SK-N-SH (cell line): Measurements from ENCODE around the gene TGFBRAP1. TPM values are rescaled to one million over a fixed set of nuclear protein-coding genes. Genes with fewer than 3 reads are reported as not detected.

Source experiments
- CTCF ChIA-PET: fragments of 300-600, 350-600 bp; formaldehyde crosslinking; extraction: SDS; loops from one replicate; lab custom pipeline; 2021; lab: Yijun Ruan, JAX
- POLR2A ChIA-PET: fragments of 350-600 bp; sonication (Branson Sonifier 250); formaldehyde crosslinking; extraction: SDS; loops from one replicate; lab custom pipeline; 2020; ENCODE audit warnings: antibody characterized with exemption, inconsistent platforms; lab: Yijun Ruan, JAX
- DNase-seq: peaks from one replicate; pipeline ENCODE4 v3.0.0; 2012
- H2AFZ ChIP-seq: fragments of 200-600 bp; sonication (generic); 2 replicates; pipeline ENCODE4 v1.8.1; 2016; ENCODE audit warnings: antibody characterized with exemption, mild to moderate bottlenecking, low read depth
- H3F3A ChIP-seq: fragments of 200-600 bp; sonication (generic); replicated peaks from 2 replicates; pipeline ENCODE3; 2016; ENCODE audit warnings: antibody characterized with exemption, mild to moderate bottlenecking; ENCODE audit not compliant: insufficient read depth
- H3K27ac ChIP-seq, 2 experiments: fragments of 200-500 bp in 1 of 2; fragments of 200-600 bp in 1 of 2; sonication (Bioruptor generic) in 1 of 2; sonication (generic), shearing (Covaris generic) in 1 of 2; 2 replicates each; pipeline versions ENCODE4 v1.5.1 to v1.6.1; 2014 to 2016; ENCODE audit warnings: low read depth in 2 of 2, inconsistent platforms in 1 of 2, low read length in 1 of 2, mild to moderate bottlenecking in 1 of 2, mixed read lengths in 1 of 2
- H3K27me3 ChIP-seq: fragments of 200-600 bp; sonication (generic), shearing (Covaris generic); 2 replicates; pipeline ENCODE4 v1.6.1; 2016; ENCODE audit warnings: mixed run types; ENCODE audit not compliant: insufficient read depth
- H3K36me3 ChIP-seq, 2 experiments: fragments of 200-500 bp in 1 of 2; fragments of 200-600 bp in 1 of 2; sonication (Bioruptor generic) in 1 of 2; sonication (generic) in 1 of 2; replicated peaks in 1 of 2; 2 replicates each; pipeline versions ENCODE3 to v1.5.1; 2014 to 2016; ENCODE audit warnings: low read length in 1 of 2, mild to moderate bottlenecking in 1 of 2; ENCODE audit not compliant: insufficient read depth in 2 of 2, control insufficient read depth in 1 of 2
- H3K4me1 ChIP-seq, 2 experiments: fragments of 200-500 bp in 1 of 2; fragments of 200-600 bp in 1 of 2; sonication (Bioruptor generic) in 1 of 2; sonication (generic), shearing (Covaris generic) in 1 of 2; 2 replicates each; pipeline versions ENCODE4 v1.5.1 to v1.6.1; 2014 to 2016; ENCODE audit warnings: low read depth in 1 of 2, low read length in 1 of 2, mixed run types in 1 of 2; ENCODE audit not compliant: insufficient read depth in 2 of 2, control insufficient read depth in 1 of 2
- H3K4me2 ChIP-seq: fragments of 200-600 bp; sonication (generic), shearing (Covaris generic); 2 replicates; pipeline ENCODE4 v1.6.1; 2017; ENCODE audit warnings: mixed run types
- H3K4me3 ChIP-seq, 2 experiments: fragments of 200-500 bp in 1 of 2; fragments of 200-600 bp in 1 of 2; sonication (Bioruptor generic) in 1 of 2; sonication (generic), shearing (Covaris generic) in 1 of 2; 2 replicates each; pipeline versions ENCODE4 v1.5.1 to v1.8.1; 2014 to 2016; ENCODE audit warnings: low read depth in 2 of 2, inconsistent platforms in 1 of 2, low read length in 1 of 2, mild to moderate bottlenecking in 1 of 2, mixed read lengths in 1 of 2, moderate library complexity in 1 of 2
- H3K79me2 ChIP-seq: fragments of 200-600 bp; sonication (generic); 2 replicates; pipeline ENCODE4 v1.8.1; 2017; ENCODE audit warnings: mild to moderate bottlenecking; ENCODE audit not compliant: insufficient read depth
- H3K9ac ChIP-seq: fragments of 200-600 bp; sonication (generic); 2 replicates; pipeline ENCODE4 v1.6.1; 2017; ENCODE audit warnings: mixed run types
- H3K9me2 ChIP-seq: fragments of 200-600 bp; sonication (generic); 2 replicates; pipeline ENCODE4 v1.6.1; 2017; ENCODE audit warnings: mixed run types
- H3K9me3 ChIP-seq: fragments of 200-600 bp; sonication (generic); 2 replicates; pipeline ENCODE4 v1.6.1; 2017; ENCODE audit warnings: mixed run types, mild to moderate bottlenecking, moderate library complexity
- H4K20me1 ChIP-seq: fragments of 200-600 bp; sonication (generic); 2 replicates; pipeline ENCODE4 v1.6.1; 2017; ENCODE audit warnings: mild to moderate bottlenecking, mixed run types; ENCODE audit not compliant: insufficient read depth
- ELF1 ChIP-seq: IDR thresholded peaks from 2 replicates; pipeline ENCODE4 v1.4.0; 2012
- FOSL2 ChIP-seq: IDR thresholded peaks from 2 replicates; pipeline ENCODE4 v1.4.0; 2012; ENCODE audit warnings: low read depth, mild to moderate bottlenecking, moderate library complexity, borderline replicate concordance
- IRF3 ChIP-seq: fragments of 150-350 bp; IDR thresholded peaks from 2 replicates; pipeline ENCODE4 v1.6.1; 2016; ENCODE audit warnings: mild to moderate bottlenecking, low read depth, low read length
- JUND ChIP-seq: IDR thresholded peaks from 2 replicates; pipeline ENCODE4 v1.4.0; 2012
- PBX3 ChIP-seq: IDR thresholded peaks from 2 replicates; pipeline ENCODE4; 2012
- POLR2AphosphoS5 ChIP-seq: IDR thresholded peaks from 2 replicates; pipeline ENCODE4 v1.6.1; 2012; ENCODE audit warnings: low read depth, low read length
- RAD21 ChIP-seq: IDR thresholded peaks from 2 replicates; pipeline ENCODE4 v1.6.1; 2012; ENCODE audit warnings: mild to moderate bottlenecking, low read length
- RCOR1 ChIP-seq: fragments of 150-350 bp; IDR thresholded peaks from 2 replicates; pipeline ENCODE4 v1.6.1; 2017; ENCODE audit warnings: antibody characterized with exemption, low read length
- RFX5 ChIP-seq: IDR thresholded peaks from 2 replicates; pipeline ENCODE4 v1.6.1; 2012; ENCODE audit warnings: mild to moderate bottlenecking, improper control_type of control experiment, low read length
- SIN3A ChIP-seq: IDR thresholded peaks from 2 replicates; pipeline ENCODE4 v1.6.1; 2012; ENCODE audit warnings: low read depth, mild to moderate bottlenecking, low read length, moderate library complexity, borderline replicate concordance
- SMC3 ChIP-seq: IDR thresholded peaks from 2 replicates; pipeline ENCODE4 v1.6.1; 2012; ENCODE audit warnings: low read depth, low read length, improper control_type of control experiment
- TAF1 ChIP-seq: IDR thresholded peaks from 2 replicates; pipeline ENCODE4 v1.6.1; 2012; ENCODE audit warnings: low read depth, mild to moderate bottlenecking, low read length, moderate library complexity, borderline replicate concordance
- USF2 ChIP-seq: fragments of 150-350 bp; IDR thresholded peaks from 2 replicates; pipeline ENCODE4 v1.6.1; 2017; ENCODE audit warnings: antibody characterized with exemption, low read length, low read depth, borderline replicate concordance
- YY1 ChIP-seq: IDR thresholded peaks from 2 replicates; pipeline ENCODE4 v1.4.0; 2012; ENCODE audit warnings: low read depth, mild to moderate bottlenecking
- ZBTB33 ChIP-seq: IDR thresholded peaks from 2 replicates; pipeline ENCODE4 v1.4.0; 2012; ENCODE audit warnings: low read depth, borderline replicate concordance
- WGBS: methylation state at CpG from one replicate; pipeline ENCODE4 v1.1.6; 2017; ENCODE audit warnings: low lambda C conversion rate; 5-methylcytosine and 5-hydroxymethylcytosine counted together
- polyA plus RNA-seq, 3 experiments: library from polyadenylated mRNA; depleted of rRNA; stranded (reverse); fragments of >200 nt; gene quantifications; 2 replicates each; pipeline ENCODE4 v1.2.3, GENCODE V29; 2012

Gene TGFBRAP1
- polyA plus RNA-seq, 1 of the 3 experiments (the other 2 are of a cell fraction), result 5.7 TPM

GRCh38 chr2:105378921-105379383 lies 49.4 kb upstream of the TGFBRAP1 start:
- H3K9me2 ChIP-seq, result no peaks in the 10 kb centered on the region
- H3F3A ChIP-seq, result peaks cover 5% of the 10 kb centered on the region
- CTCF ChIA-PET, result interaction anchor here (1.3 to 3.5 kb wide), 4 partner anchors 14 to 142 kb away, joined by 4 to 35 read pairs (median 10); no protein-coding TSS in a partner anchor
- 100% methylated on average over 1 of the region's 4 CpGs for WGBS
- no peaks in the 10 kb centered on the region for H3K27me3 ChIP-seq
- H3K4me1 ChIP-seq, result peaks cover 6% of the 10 kb centered on the region in 2 experiments; a peak in 1 of 4 replicates
- no peak overlapping the region for H3K27ac ChIP-seq
- H3K36me3 ChIP-seq, result peaks cover 5 to 30% of the 10 kb centered on the region in 2 experiments
- H3K4me2 ChIP-seq, result no peak overlapping the region
- H4K20me1 ChIP-seq, result peaks cover 11% of the 10 kb centered on the region; the same call in 1 of the 2 replicates
- no peaks in the 10 kb centered on the region for H3K9me3 ChIP-seq
- no peak overlapping the region for H3K4me3 ChIP-seq
- peaks cover 67% of the 10 kb centered on the region; the same call in 1 of the 2 replicates for H3K79me2 ChIP-seq
- no peak overlapping the region for H2AFZ ChIP-seq
- no peak for TF ChIP-seq SIN3A
- TF ChIP-seq USF2, result no peak
- no peak for TF ChIP-seq PBX3
- no peak for TF ChIP-seq RCOR1
- no peak for TF ChIP-seq TAF1
- TF ChIP-seq JUND, result no peak
- no peak for TF ChIP-seq POLR2AphosphoS5
- TF ChIP-seq, all 33 proteins: peak for 0
- DNase-seq, result no peak
- POLR2A ChIA-PET, result no interaction called here
- no peak overlapping the region for H3K9ac ChIP-seq

GRCh38 chr2:105378276-105378840 lies 48.8 kb upstream of the TGFBRAP1 start:
- Histone ChIP-seq H3K27me3 (no peaks in the 10 kb centered on the region), H3K27ac (no peak overlapping the region), H3K4me2 (no peak overlapping the region), H3K9me2 (no peaks in the 10 kb centered on the region), H3K79me2 (peaks cover 62% of the 10 kb centered on the region; the same call in 1 of the 2 replicates), H3K36me3 (peaks cover 5 to 30% of the 10 kb centered on the region in 2 experiments), H3K4me3 (no peak overlapping the region), H3K9me3 (no peaks in the 10 kb centered on the region), H4K20me1 (peaks cover 11% of the 10 kb centered on the region; the same call in 1 of the 2 replicates), H3K4me1 (peaks cover 6% of the 10 kb centered on the region in 2 experiments; a peak in 1 of 4 replicates), H2AFZ (no peak overlapping the region), H3K9ac (no peak overlapping the region), H3F3A (peaks cover 5% of the 10 kb centered on the region)
- POLR2A ChIA-PET, result no interaction called here
- WGBS, result 86% methylated on average over 12 of the region's 12 CpGs
- CTCF ChIA-PET, result interaction anchor here (0.6 to 3.5 kb wide), 19 partner anchors 8 to 154 kb away, joined by 3 to 35 read pairs (median 4); no protein-coding TSS in a partner anchor
- DNase-seq, result no peak
- TF ChIP-seq SMC3 (no peak), IRF3 (no peak), ZBTB33 (no peak), RFX5 (no peak), YY1 (no peak), ELF1 (no peak), FOSL2 (no peak), RAD21 (no peak)
